ENCODE data around the gene PIGT. TPM values are rescaled to one million over a fixed set of nuclear protein-coding genes. Genes with fewer than 3 reads are reported as not detected.
A peak's percentile ranks its signal among the peaks of the same experiment; 100 is the strongest.

PIGT gene
- total and polyA plus RNA-seq, 3 donors from 2014 or later, result 115 to 140 (median 137) TPM

DNA sequence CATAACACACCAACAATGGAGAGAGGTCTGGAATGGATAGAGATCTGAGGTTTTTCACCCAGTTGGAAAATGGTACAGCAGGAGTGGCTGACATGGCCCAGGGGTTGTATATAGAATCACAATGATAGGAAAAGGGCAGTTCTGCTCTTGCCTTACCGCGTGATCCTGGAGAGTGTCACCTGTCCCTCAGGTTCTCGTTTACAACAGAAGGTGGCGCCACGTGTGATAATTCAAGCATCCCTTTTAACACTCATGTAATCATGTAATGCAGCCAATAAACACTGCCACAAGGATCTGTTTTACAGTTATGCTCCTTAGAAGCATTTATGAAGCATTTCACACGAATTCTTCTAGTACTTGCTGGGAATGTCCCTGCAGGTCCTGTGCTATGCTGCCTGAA, 40.7 kb downstream of the PIGT start:
- Histone ChIP-seq H3K4me1 (no peaks in the 10 kb centered on the region), H3K27ac (no peak overlapping the region), H3K36me3 (ENCODE audit: low read depth, missing control alignments) (no peaks in the 10 kb centered on the region), H3K4me3 (no peak overlapping the region), H3K9me3 (no peaks in the 10 kb centered on the region), H3K27me3 (no peaks in the 10 kb centered on the region)
- intact Hi-C loops (cut with DNase I; ENCODE audit: low total_unique reads), result no loop called here
- WGBS, 2 donors, result 40 to 46% methylated on average over 6 of the region's 6 CpGs
- TF ChIP-seq, protein P1, sequence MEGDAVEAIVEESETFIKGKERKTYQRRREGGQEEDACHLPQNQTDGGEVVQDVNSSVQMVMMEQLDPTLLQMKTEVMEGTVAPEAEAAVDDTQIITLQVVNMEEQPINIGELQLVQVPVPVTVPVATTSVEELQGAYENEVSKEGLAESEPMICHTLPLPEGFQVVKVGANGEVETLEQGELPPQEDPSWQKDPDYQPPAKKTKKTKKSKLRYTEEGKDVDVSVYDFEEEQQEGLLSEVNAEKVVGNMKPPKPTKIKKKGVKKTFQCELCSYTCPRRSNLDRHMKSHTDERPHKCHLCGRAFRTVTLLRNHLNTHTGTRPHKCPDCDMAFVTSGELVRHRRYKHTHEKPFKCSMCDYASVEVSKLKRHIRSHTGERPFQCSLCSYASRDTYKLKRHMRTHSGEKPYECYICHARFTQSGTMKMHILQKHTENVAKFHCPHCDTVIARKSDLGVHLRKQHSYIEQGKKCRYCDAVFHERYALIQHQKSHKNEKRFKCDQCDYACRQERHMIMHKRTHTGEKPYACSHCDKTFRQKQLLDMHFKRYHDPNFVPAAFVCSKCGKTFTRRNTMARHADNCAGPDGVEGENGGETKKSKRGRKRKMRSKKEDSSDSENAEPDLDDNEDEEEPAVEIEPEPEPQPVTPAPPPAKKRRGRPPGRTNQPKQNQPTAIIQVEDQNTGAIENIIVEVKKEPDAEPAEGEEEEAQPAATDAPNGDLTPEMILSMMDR (IDR thresholded peaks at IDR 0.05), result no peak
- peak; percentile 69 for DNase-seq

DNA sequence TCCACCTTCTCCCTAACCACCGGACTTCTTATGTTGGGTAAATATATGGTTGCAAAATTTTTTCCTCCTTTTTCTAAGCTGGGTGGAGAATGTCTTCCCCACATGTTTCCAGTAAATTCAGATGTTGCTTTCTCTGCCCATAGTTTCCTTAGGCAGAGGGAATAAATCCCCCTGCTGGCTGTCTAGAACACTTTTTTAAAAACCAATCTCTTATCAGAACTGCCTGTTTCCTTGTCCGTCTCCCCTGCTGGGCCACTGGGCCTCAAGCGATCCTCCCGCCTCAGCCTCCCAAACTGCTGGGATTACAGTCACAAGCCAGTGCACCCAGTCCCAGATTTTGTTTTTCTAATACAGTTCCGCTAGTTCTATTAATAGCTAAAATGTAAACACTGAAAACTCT, 43.7 kb downstream of the PIGT start:
- no peak for TF ChIP-seq POLR2A (IDR thresholded peaks at IDR 0.05)
- TF ChIP-seq, protein P1 (IDR thresholded peaks at IDR 0.05), result no peak
- Histone ChIP-seq H3K4me3 (no peak overlapping the region), H3K4me1 (no peaks in the 10 kb centered on the region), H3K27ac (no peak overlapping the region), H3K9me3 (no peaks in the 10 kb centered on the region), H3K36me3 (ENCODE audit: low read depth, missing control alignments) (no peaks in the 10 kb centered on the region), H3K27me3 (no peaks in the 10 kb centered on the region)
- intact Hi-C loops (cut with DNase I; ENCODE audit: low total_unique reads), result no loop called here
- DNase-seq, result no peak
- WGBS, 2 donors, result 70 to 73% methylated on average over 5 of the region's 5 CpGs

DNA sequence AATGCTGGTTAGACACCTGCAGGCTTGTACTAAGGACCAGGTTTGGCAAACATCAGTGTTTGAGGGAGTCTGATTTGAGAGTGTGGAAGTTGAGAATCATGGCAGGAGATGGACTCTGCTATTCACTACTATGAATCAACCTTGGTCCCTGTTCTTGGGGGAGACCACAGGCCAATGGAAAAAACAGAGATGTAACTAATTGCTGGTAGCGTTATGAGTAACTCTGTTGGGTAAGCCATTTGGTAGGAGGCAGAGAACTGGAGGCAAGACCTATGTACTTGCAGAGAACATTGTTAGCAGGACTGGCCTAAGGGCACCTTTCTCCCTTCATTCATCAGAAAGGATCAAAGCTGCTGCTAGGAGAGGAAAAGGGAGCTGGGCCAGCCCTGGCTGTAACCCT, 45.3 kb downstream of the PIGT start:
- Histone ChIP-seq H3K9me3 (no peaks in the 10 kb centered on the region), H3K4me1 (no peaks in the 10 kb centered on the region), H3K27ac (no peak overlapping the region), H3K36me3 (ENCODE audit: low read depth, missing control alignments) (no peaks in the 10 kb centered on the region), H3K4me3 (no peak overlapping the region), H3K27me3 (no peaks in the 10 kb centered on the region)
- 79 to 97% methylated on average over 1 of the region's 1 CpG for WGBS, 2 donors
- intact Hi-C loops (cut with DNase I; ENCODE audit: low total_unique reads), result no loop called here
- TF ChIP-seq, protein P1 (IDR thresholded peaks at IDR 0.05), result no peak
- no peak for DNase-seq

DNA sequence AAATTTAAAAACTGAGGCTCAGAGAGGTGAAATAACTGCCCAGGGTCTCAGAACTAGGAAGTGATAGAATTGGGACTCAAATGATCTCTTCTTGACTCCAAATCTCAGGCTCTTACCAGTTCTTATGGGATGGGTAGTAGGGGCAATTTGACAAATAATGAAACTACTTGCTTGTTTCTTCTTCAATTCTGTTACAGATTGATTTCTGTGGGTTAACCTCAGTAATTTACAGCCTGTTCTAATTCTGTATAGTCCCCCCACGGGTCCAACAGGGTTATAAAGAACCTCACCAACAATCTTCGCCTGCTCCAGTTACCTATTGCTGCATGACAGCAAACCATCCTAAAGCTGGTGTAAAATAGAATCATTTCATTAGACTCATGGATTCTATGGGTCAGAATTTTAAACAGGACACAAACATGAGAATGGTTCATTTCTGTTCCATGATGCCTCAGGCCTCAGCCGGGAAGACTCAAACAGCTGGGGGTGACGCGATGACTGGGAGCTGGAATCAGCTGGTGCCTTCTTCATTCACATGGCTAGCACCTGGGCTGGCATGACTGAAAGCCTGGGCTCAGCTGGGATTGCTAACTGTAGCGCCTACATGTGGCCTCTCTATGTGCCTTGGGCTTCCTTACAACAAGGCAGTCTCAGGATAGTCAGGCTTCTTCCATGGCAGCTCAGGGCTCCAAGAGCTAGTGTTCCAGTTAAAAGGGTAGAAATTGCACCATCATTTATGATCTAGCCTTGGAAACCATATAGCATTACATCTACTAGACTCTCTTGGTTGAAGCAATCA, 47.0 kb downstream of the PIGT start:
- TF ChIP-seq, protein P1 (IDR thresholded peaks at IDR 0.05), result no peak
- no peak for TF ChIP-seq POLR2A (IDR thresholded peaks at IDR 0.05)
- no peak for DNase-seq
- H3K4me3 ChIP-seq, result no peak overlapping the region
- intact Hi-C loops (cut with DNase I; ENCODE audit: low total_unique reads), result no loop called here
- H3K4me1 ChIP-seq, result no peaks in the 10 kb centered on the region
- H3K9me3 ChIP-seq, result no peaks in the 10 kb centered on the region
- WGBS, 2 donors, result 87 to 89% methylated on average over 6 of the region's 6 CpGs
- H3K36me3 ChIP-seq (ENCODE audit: low read depth, missing control alignments), result no peaks in the 10 kb centered on the region
- no peak overlapping the region for H3K27ac ChIP-seq
- H3K27me3 ChIP-seq, result no peaks in the 10 kb centered on the region

DNA sequence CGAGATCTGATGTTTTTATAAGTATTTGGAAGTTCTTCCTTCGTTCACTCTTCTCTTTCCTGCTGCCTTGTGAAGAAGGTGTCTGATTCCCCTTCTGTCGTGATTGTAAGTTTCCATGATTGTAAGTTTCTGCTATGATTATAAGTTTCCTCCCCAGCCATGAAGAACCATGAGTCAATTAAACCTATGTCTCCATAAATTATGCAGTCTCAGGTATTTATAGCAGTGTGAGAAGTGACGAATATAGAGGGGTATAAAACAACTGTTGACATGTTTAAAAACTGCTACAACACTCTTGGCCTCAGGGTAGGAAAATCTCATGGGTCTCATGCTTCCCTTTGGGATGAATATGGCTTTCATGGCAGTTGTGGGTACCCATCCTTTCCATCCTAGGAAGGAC, 47.8 kb downstream of the PIGT start:
- TF ChIP-seq POLR2A (IDR thresholded peaks at IDR 0.05), result no peak
- TF ChIP-seq, protein P1 (IDR thresholded peaks at IDR 0.05), result no peak
- intact Hi-C loops (cut with DNase I; ENCODE audit: low total_unique reads), result no loop called here
- WGBS, 2 donors, result 85 to 88% methylated on average over 4 of the region's 4 CpGs
- Histone ChIP-seq H3K4me1 (no peaks in the 10 kb centered on the region), H3K9me3 (no peaks in the 10 kb centered on the region), H3K27me3 (no peaks in the 10 kb centered on the region), H3K27ac (no peak overlapping the region), H3K36me3 (ENCODE audit: low read depth, missing control alignments) (no peaks in the 10 kb centered on the region), H3K4me3 (no peak overlapping the region)
- no peak for DNase-seq

Measured in testis (tissue), 3 donors.